Erythroblast (primary cell): ENCODE data around the gene FAM229B.

ENCODE experiments used
- GATA1 ChIP-seq: IDR thresholded peaks from 2 replicates; pipeline ENCODE4 v1.6.1; 2011; ENCODE audit warnings: low read depth, mild to moderate bottlenecking, control low read depth, low read length, moderate library complexity
- POLR2A ChIP-seq: IDR thresholded peaks from 2 replicates; pipeline ENCODE4 v1.6.1; 2011; ENCODE audit warnings: mild to moderate bottlenecking, low read length

- TF ChIP-seq POLR2A (no peak), GATA1 (no peak)
These were observed 60.7 kb downstream of the FAM229B start for GRCh38 chr6:112148103-112148502.
